ENCODE results near the gene DAAM2. TPM values are rescaled to one million over a fixed set of nuclear protein-coding genes. Genes with fewer than 3 reads are reported as not detected.

DAAM2 gene
- total RNA-seq, 1 donor from 2014 or later = 14.0 TPM

GRCh38 chr6:39849228-39849627 lies 57.1 kb downstream of the DAAM2 start:
- no peak for DNase-seq

- no peak for DNase-seq
Measured at GRCh38 chr6:39849764-39850163, 57.6 kb downstream of the DAAM2 start.

GRCh38 chr6:39850736-39851297 lies 58.6 kb downstream of the DAAM2 start:
- no peak for DNase-seq

GRCh38 chr6:39851331-39851730 lies 59.2 kb downstream of the DAAM2 start:
- no peak for DNase-seq

- no peak for DNase-seq
Measured at GRCh38 chr6:39852324-39852723, 60.1 kb downstream of the DAAM2 start.

- DNase-seq = peak; percentile 8
Measured at GRCh38 chr6:39853604-39854003, 61.4 kb downstream of the DAAM2 start.

- no peak for DNase-seq
Measured at GRCh38 chr6:39855356-39855995, 63.3 kb downstream of the DAAM2 start.

GRCh38 chr6:39859025-39859424 lies 66.8 kb downstream of the DAAM2 start:
- no peak for DNase-seq

- DNase-seq = no peak
Measured at GRCh38 chr6:39861663-39862062, 69.5 kb downstream of the DAAM2 start.

GRCh38 chr6:39865011-39865888 lies 73.1 kb downstream of the DAAM2 start:
- no peak for DNase-seq

- DNase-seq = no peak
Measured at GRCh38 chr6:39867592-39867991, 75.4 kb downstream of the DAAM2 start.

- DNase-seq = no peak
Measured at GRCh38 chr6:39870950-39871349, 78.8 kb downstream of the DAAM2 start.

- DNase-seq = no peak
Measured at GRCh38 chr6:39873439-39873838, 81.3 kb downstream of the DAAM2 start.

GRCh38 chr6:39876111-39876510 lies 83.9 kb downstream of the DAAM2 start:
- DNase-seq = no peak

GRCh38 chr6:39876826-39877225 lies 84.7 kb downstream of the DAAM2 start:
- no peak for DNase-seq

- DNase-seq = no peak
Measured at GRCh38 chr6:39879535-39879934, 87.4 kb downstream of the DAAM2 start.

- no peak for DNase-seq
Measured at GRCh38 chr6:39880594-39880993, 88.4 kb downstream of the DAAM2 start.

- no peak for DNase-seq
Measured at GRCh38 chr6:39881851-39882530, 89.8 kb downstream of the DAAM2 start.

GRCh38 chr6:39882531-39882899 lies 90.3 kb downstream of the DAAM2 start:
- DNase-seq = peak; percentile 26

GRCh38 chr6:39884696-39885095 lies 92.5 kb downstream of the DAAM2 start:
- no peak for DNase-seq

- no peak for DNase-seq
Measured at GRCh38 chr6:39885691-39886090, 93.5 kb downstream of the DAAM2 start.

GRCh38 chr6:39886871-39887270 lies 94.7 kb downstream of the DAAM2 start:
- no peak for DNase-seq

All from occipital lobe (tissue), 2 donors.